Stimulated activated CD4-positive, alpha-beta T cell treated with anti-CD3 and anti-CD28 coated beads, Interleukin-2, amount 100 ng/mL, for 24 hours (primary cell): ENCODE results near the gene USH2A.
"Not testable (repeated sequence)": the region's sequence is repeated elsewhere in the genome, so short reads cannot be mapped to it uniquely, and the experiment has no call there.

Experiments
- DNase-seq, 2 donors: peaks; one replicate each; pipeline ENCODE4 v3.0.0-alpha.2; 2020

The USH2A gene

DNA sequence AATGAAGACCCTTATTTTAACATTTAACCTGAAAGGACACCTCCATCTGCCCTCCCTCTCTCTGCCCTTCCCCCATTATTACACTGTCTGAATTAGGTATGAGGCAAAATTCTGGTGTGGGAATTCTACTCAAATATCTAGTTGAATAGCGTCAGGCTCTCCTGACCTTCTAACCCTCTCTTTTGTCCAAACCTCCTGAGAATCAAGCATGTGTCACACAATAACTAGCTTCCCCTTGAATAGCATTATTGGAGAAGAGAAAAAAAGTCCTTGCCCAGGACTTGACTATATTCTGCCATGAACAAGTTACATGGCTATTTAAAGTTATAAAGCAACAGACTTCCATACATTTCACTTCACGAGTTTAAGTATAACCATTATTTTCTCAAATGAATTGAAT is 35.5 kb downstream of the USH2A start:
- DNase-seq, result no peak

DNA sequence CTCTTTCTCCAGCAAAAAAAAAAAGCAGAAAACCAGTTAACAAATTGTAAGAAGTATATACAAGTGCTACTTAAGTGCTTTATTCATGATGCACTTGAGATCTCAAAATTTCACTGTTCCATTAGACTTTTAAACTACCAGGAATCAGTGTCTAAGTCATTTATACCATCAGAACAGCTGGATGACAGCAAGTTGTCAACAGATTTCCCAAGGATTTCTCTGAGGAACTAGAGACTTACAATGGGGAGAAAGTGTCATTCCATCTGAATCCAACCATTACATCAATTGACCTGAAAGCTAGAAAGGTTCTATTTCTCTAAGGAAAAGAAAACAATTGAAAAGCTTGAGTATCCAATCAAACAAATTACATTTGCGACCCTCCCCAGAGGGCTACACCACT is 43.8 kb downstream of the USH2A start:
- DNase-seq, result no peak

DNA sequence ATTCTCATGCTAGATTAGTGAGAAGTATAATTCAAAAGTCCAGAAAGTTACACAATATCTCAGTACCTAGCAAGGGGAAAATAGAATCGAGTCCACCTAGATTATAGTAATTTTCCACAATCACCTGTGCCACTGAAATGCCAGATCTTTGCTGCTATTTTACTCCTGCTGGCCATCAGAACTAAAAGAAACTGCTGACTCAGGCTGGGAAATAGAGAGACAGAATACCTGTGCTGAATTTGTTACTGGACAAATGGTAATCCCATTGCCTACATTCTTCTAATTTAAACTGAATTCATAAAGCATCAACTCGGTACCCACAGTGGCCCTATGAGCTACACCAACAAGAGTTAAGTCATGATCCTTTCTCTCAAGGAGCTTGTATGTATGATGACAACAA is 55.0 kb downstream of the USH2A start:
- no peak for DNase-seq

DNA sequence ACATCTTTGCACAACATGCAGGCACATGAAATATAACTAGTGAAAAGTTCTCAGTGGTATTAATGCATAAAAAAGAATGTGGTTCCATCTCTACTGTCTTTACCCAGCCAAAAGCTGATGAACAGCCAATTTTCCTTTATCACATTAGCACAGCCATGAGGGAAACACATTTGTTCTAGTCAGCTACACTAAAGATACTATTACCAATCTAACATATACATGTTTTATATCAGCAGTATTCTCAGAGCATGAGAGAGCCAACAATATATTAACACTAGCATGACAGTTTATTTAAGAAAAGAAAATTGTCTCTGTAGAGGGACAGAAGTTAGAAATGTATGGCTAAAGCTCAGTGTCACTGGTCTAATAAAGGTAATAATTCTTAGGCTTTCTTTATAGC is 56.3 kb downstream of the USH2A start:
- no peak for DNase-seq

DNA sequence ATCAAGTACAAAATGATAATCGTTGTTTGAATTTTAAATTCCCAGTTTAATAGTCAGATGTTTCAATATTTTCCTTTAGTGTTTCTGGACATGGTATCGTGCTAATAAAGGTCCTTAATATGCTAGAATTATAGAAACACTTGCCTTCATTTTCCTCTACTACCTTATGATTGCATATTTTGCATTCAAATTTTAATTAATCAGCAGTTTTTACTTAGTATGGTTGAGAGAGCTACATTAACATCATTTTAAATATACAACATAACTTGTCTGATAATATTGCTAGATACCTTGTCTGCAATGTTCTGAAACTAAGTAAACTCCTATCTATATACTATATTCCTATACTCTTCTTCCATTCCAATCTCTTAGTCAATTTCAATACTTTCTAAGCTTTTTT is 66.3 kb downstream of the USH2A start:
- DNase-seq, result no peak

DNA sequence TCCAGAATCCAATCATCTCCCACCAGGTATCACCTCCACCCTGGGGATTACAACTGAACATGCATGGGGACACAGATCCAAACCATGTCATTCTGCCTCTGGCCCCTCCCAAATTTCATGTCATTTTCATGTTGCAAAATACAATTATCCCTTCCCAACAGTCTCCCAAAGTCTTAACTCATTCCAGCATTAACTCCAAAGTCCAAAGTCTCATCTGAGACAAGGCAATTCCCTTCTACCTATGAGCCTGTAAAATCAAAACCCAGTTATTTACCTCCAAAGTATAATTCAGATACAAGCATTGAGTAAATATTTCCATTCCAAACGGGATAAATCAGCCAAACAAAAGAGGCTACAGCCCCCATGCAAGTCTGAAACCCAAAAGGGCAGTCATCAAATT is 73.1 kb downstream of the USH2A start:
- DNase-seq, result no peak

DNA sequence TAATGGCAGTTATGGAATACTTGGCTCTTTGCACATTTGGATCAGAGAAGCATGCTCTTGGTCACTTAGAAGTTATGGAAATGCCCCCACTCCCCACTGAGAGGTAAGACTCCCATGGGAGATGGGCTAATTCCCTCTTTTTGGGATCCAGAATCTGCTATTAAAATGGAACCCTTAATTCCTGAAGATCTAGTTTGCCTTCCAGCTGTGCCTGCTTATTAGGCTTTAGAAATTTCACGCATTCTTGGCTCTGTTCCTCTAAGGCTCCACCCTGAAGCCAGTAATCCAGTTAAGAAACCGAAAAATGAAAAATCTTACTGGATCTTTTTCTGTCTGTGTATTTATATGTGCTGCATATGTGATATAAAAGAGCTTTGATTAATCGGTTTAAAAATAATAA is 76.7 kb downstream of the USH2A start:
- DNase-seq, result no peak

DNA sequence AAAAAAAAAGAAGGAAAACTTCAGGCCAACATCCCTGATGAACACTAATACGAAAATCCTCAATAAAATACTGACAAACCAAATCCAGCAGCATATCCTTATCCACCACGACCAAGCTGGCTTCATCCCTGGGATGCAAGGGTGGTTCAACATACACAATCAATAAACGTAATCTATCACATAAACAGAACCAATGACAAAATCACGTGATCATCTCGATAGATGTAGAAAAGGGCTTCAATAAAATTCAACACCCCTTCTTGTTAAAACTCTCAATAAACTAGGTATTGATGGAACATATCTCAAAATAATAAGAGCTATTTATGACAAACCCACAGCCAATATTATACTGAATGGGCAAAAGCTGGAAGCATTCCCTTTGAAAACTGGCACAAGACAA is 82.7 kb downstream of the USH2A start:
- DNase-seq, result not testable (repeated sequence)

DNA sequence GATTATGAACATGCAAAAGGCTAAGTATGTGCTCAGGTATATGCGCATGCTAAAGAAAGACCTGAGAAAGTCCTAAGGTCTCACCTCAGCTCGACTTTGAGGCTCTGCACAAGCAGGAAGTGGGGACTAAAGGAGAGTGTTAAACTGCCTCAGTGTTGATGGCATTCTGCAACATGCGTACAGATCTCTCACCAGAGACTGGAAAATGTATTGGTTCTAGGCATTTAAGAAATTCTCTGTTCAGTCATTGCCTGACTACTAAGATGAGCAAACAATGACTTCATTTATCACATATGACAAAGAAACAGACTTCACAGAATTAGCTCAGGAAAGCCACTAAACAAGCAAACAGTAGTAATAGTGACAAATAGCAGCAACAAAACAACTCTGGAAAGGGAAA is 90.8 kb downstream of the USH2A start:
- DNase-seq, result no peak

DNA sequence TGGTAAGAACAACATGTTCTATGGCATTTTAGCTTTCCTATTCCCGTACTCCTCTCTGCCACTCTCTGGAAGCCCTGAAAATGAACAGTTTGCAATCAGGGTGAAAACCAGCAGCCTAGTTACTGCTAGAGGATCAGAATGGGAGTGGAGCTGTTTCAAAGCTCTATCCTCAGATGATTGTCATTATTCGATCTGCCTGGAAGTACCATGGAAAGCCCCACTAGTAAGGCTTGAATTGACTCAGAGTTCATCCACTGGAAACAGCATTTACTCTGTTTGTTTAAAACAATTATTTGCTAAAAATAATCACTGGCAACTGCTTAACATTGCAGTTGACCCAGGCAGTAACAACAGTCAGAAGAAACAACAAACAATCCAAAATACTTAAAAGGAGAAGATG is 91.2 kb downstream of the USH2A start:
- DNase-seq, result no peak

DNA sequence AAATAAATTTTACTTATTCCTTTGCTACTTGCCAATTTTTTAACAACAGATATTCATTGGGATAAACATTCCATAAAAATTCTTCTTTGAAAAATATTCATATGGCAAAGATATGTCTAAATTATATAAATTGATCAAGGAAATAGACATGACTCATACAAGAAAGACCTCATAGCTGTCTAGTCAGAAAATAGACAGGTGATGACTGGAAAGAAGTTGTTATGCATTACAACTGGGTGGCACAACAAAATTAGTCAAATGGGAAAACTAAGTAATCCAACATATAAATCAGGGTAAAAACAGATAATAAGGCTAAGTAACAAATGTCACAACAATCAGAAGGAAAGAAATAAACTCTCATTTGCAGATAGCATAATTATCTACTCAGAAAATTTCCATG is 92.0 kb downstream of the USH2A start:
- DNase-seq, result no peak

DNA sequence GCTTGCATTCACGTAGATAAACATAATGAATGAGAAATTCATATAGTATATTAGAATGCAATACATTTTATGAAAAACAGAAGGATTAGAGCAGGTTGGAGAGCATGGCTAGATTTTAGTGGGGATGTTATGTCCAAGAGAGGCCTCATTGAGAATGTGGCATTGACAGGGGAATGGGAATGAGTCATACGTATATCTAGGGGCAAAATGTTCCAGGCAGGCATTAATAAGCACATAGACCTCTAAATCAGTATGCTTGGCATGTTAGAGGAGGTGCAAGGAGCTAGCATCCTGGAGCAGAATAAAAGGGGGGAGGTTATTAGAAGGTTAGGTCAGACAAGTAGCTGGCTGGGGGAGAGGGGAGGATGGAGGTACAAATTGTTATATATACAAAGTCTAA is 93.0 kb downstream of the USH2A start:
- no peak for DNase-seq

DNA sequence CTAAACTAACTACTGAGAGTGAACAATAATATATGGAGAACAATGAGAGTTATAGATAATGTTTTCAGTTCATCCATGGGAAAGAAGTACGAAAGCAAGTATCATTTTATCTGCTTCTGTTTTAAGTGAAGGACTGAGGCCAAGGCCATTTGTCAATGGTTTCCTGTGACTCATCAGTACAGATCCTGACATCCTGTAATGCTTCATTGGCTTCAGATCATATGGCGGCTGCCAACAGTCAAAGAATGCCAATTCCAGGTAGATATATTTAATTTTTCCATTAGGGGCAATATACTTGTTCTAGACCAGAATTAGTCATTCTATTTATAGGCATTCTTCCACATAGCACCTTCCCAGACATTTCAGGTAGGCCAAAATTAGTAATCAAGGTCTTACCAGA is 97.3 kb downstream of the USH2A start:
- no peak for DNase-seq

DNA sequence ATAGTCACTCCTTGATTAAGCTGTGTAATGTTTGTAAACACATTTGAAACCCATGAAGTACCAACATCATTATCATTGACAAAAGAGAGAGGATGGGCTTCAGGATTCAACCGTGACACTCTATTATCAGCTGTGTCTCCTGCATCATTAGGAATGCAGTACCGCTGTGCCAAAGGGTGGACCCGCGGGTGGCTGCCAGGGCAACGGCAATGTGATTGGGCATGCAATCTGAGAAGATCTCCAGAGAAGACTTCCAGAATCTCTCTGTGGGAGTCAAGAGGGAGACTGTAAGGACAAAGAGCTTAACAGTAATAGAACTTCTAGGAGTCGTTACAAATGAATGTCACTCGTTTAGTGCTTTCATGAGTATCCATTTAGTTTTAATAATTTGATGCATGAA is 97.9 kb downstream of the USH2A start:
- no peak for DNase-seq

DNA sequence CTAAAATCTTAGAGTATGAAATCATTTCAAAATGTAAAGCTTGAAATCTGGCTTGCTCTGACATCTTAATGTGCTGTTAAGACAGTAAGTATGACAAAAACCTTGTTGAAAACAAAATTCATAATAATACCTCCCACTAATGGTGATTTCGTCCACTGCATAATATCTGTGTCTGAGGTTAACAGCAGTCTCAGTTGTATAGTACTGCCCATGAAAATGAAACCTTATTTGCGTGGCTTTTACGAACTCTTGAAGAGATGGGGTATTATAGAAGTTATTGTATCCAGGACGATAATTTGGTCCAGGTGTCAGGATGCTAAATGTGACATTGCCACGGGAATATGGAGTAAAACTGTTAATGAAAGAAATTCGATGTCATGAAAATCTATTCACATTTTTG is 99.9 kb downstream of the USH2A start:
- DNase-seq, result no peak

DNA sequence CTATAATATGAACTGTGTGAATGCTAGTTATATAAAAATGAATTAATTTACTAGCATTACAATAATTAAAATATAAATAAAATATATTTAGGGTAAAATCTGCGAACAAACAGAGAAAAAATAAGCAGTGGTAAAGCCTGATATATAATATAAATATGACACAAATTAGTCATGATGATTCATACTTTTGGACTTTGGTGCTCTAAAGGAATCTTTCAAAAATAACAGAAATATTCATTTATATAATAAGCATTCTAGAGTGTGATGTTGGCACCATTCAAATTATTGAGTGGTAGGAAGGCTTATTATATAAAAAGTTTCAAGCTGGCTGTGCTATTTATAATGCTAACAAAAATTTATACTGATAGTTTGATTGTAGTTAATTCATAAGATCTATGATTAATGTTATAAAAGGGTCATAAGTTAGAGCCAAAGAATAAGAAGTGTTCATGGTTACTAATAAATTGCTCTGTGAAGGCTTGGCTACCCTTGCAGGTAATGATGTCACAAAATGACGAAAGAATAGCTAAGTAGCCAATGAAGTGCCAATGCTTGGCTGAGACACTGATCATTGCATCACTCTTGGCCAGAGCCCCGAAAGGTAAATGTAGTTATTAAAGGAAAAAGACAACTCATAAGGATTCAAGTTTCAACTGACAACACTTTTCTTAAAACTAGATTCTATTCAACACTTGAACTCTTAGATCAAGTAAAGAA is 108.7 kb downstream of the USH2A start:
- DNase-seq, result no peak

DNA sequence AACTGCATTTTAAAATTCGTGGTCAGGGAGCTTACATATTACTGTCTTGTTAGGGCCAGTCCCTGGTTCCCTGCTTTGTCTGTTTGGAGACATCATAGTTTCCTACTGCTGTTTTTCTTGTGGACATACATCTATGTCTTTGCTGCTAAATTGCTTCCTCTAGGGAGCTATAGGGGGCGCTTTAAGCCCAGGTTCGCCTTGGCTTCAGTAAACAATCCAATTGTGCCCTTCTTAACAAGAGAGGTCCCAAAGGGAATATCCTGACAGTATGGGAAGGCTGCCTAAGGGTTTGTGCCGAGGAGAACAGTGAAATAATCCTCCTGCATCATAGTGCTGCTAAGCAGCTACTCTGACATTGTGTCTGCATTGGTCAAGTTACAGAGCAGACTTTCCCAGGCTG is 112.5 kb downstream of the USH2A start:
- no peak for DNase-seq

DNA sequence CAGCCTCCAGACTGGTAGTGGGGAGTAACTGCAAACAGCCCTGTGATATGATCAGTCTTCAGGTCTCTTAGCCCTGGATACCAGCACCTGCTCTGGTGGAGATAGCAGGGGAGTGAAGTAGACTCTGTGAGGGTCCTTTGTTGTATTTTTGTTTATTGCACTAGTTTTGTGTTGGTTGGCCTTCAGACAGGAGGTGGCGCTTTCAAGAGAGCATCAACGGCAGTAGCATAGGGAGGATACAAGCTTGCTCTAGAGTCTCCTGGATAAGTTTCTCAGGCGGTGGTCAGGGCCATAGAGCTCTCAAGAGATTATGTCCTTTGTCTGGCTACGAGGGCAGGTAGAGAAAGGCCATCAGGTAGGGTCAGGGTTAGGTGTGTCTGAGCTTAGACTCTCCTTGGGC is 116.4 kb downstream of the USH2A start:
- DNase-seq, result no peak

DNA sequence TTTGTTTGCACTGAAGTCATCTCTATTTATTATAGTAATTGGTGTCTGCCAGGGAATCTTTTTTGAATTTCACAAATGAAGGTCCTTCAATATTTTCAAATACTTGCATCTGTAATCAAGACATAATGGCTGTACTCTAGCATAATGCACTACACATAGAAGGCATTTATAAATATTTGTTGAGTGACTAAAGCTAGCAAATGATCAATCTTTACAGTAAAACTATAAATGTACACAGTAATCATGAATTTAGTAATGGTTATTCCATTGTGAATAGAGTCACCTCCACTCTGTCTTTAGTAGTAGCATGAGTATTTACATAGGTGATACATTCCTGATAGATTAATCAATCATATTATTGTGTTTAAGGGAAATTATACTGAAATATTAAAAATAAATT is 119.6 kb downstream of the USH2A start:
- DNase-seq, result no peak

DNA sequence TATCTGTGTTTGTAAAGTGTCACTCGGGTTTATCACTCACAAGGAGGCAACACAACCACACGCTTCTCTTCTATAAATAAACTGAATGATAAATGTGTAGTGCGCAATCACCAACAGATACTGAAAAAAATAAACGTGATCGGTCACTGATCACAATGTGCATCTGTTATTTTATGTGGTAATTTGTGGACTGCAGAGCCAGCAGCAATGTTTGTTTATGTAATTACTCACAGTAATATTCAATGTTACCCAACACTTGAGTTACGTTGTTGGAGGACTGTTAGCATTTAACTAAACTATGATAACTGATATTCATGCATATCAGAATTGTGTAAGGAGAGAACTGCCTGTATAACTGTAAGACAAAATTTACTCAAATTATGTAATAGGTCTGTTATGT is 129.6 kb downstream of the USH2A start:
- no peak for DNase-seq

DNA sequence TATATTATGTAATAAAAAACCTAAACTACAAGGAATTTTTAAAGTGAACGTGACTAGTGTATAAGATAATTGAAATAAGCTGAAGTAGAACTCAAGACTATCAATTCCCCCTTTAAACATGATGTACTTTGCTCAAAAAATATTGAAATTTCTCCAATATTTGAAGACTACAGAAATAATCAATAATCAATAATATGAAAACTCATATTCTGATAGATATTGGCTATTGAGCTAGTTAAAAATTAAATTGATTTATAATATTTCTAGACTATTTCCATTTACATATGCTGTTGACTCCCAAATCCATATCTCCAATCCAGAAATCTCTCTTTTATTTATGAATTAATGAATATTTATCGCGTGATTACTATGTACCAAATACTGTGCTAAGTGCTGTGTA is 133.2 kb downstream of the USH2A start:
- no peak for DNase-seq

DNA sequence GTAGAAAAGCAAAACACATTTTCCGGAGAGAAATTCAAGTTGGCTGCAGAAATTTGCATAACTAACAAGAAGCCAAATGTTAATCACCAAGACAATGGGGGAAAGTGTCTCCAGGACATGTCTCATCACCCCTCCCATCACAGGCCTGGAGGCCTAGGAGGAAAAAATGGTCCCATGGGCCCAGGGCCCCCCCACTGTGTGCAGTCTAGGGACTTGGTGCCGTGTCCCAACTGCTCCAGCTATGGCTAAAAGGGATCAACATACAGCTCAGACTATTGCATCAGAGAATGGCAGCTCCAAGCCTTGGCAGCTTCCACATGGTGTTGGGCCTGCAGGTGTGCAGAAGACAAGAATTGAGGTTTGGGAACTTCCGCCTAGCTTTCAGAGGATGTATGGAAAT is 138.2 kb downstream of the USH2A start:
- DNase-seq, result no peak

DNA sequence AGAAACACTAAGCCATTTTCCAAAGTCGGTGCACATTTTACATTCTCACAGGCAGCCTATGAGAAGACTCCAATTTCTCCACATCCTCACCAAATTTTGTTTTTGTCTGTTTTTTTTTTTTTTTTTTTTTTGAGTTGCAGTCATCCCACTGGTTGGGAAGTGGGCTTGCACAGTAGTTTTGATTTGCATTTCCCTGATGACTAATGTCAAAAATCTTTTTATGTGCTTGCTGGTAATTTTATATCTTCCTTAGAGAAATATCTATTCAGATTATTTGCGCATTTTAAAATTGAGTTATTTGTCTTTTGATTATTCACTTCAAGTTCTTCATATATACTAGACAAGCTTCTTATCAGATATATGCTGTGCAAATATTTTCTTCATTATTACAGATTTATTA is 141.5 kb downstream of the USH2A start:
- no peak for DNase-seq

DNA sequence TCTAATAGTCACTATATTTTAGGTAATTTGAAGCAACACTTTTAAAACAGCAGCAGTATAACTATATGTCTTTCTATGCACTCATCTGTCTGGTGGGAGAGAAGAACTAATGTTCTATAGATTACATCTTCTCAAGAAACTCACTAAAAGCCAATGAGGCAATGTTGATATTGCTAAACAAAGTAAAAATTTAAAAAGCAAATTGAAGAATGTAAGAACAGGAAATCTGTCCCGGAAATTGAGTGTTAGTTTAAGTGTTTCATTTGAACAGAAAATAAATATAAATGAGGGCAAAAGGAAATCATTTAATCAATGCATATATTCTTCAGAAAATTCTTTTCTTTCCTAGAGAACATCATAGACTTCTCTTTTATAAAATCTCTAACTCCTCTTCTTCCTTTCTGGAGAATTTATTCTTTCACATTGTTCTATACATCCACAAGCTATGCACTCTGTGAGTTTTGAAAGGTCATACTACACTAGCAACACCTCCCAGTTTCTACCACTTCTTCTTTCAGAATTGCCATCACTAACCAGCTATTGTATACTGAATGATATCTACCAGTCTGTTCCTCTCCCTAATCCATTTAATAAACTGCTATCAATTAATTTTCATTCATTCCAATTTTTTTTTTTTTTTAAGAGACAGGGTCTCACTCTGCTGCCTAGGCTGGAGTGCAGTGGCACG is 153.0 kb downstream of the USH2A start:
- no peak for DNase-seq

DNA sequence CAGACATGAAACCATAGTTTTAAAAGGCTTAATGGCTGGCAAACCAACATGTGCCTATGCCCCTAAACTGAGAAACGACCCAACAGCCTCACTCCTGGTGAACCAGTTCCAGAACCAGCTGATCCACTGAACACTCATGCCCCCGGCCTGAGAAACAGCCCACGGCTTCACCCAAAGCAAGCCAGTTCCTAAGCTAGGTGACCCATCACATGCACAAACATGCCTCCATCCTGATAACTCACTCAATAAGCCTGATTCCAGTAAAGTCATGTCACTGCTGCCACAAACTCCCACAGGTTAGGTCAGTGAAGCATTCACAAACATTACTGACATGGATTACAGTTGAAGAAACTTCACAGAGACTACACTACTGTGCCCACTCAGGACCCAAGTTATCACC is 161.6 kb downstream of the USH2A start:
- no peak for DNase-seq
